T-helper 2 cell treated with Interferon-gamma antibody and Interleukin-4, amounts not matched to agents 5 μg/mL and 100 μg/mL, for 36 hours (primary cell): ENCODE results near the gene DDX24.

Source experiments
- DNase-seq: peaks from one replicate; pipeline ENCODE4 v3.0.0; 2021; ENCODE audit warnings: low spot score
- H3K27ac Mint-ChIP-seq: one replicate; pipeline ENCODE4 v1.8.0; 2021; ENCODE audit warnings: mild to moderate bottlenecking, mixed read lengths
- H3K27me3 Mint-ChIP-seq: one replicate; pipeline ENCODE4 v1.8.0; 2021; ENCODE audit warnings: low read depth, mixed read lengths
- H3K36me3 Mint-ChIP-seq: one replicate; pipeline ENCODE4 v1.8.0; 2021; ENCODE audit warnings: low read depth, mixed read lengths
- H3K4me1 Mint-ChIP-seq: one replicate; pipeline ENCODE4 v1.8.0; 2021; ENCODE audit warnings: low read depth, mixed read lengths
- H3K4me3 Mint-ChIP-seq: one replicate; pipeline ENCODE4 v1.8.0; 2022; ENCODE audit warnings: mild to moderate bottlenecking, moderate library complexity, mixed read lengths
- H3K9me3 Mint-ChIP-seq: one replicate; pipeline ENCODE4 v1.8.0; 2021; ENCODE audit warnings: mixed read lengths

Gene DDX24

GRCh38 chr14:94109915-94110250 lies 28.9 kb upstream of the DDX24 start:
- Mint-ChIP-seq H3K36me3 (no peaks in the 10 kb centered on the region), H3K27me3 (no peaks in the 10 kb centered on the region), H3K4me1 (peaks cover 3% of the 10 kb centered on the region), H3K27ac (no peak overlapping the region), H3K9me3 (no peaks in the 10 kb centered on the region), H3K4me3 (no peak overlapping the region)
- DNase-seq: no peak

GRCh38 chr14:94104731-94105130 lies 23.7 kb upstream of the DDX24 start:
- H3K4me1 Mint-ChIP-seq: no peaks in the 10 kb centered on the region
- no peaks in the 10 kb centered on the region for H3K27me3 Mint-ChIP-seq
- no peaks in the 10 kb centered on the region for H3K36me3 Mint-ChIP-seq
- DNase-seq: no peak
- H3K9me3 Mint-ChIP-seq: no peaks in the 10 kb centered on the region
- H3K27ac Mint-ChIP-seq: no peak overlapping the region
- no peak overlapping the region for H3K4me3 Mint-ChIP-seq

GRCh38 chr14:94103554-94104150 lies 22.6 kb upstream of the DDX24 start:
- DNase-seq: no peak
- H3K9me3 Mint-ChIP-seq: no peaks in the 10 kb centered on the region
- no peaks in the 10 kb centered on the region for H3K27me3 Mint-ChIP-seq
- no peaks in the 10 kb centered on the region for H3K36me3 Mint-ChIP-seq
- H3K4me1 Mint-ChIP-seq: no peaks in the 10 kb centered on the region
- H3K27ac Mint-ChIP-seq: no peak overlapping the region
- H3K4me3 Mint-ChIP-seq: no peak overlapping the region

GRCh38 chr14:94102768-94103482 lies 21.9 kb upstream of the DDX24 start:
- no peaks in the 10 kb centered on the region for H3K27me3 Mint-ChIP-seq
- H3K4me1 Mint-ChIP-seq: no peaks in the 10 kb centered on the region
- no peaks in the 10 kb centered on the region for H3K36me3 Mint-ChIP-seq
- no peak overlapping the region for H3K4me3 Mint-ChIP-seq
- H3K27ac Mint-ChIP-seq: no peak overlapping the region
- no peak for DNase-seq
- H3K9me3 Mint-ChIP-seq: no peaks in the 10 kb centered on the region

GRCh38 chr14:94101748-94102147 lies 20.7 kb upstream of the DDX24 start:
- H3K4me1 Mint-ChIP-seq: no peaks in the 10 kb centered on the region
- no peaks in the 10 kb centered on the region for H3K27me3 Mint-ChIP-seq
- H3K36me3 Mint-ChIP-seq: no peaks in the 10 kb centered on the region
- no peak for DNase-seq
- no peaks in the 10 kb centered on the region for H3K9me3 Mint-ChIP-seq
- no peak overlapping the region for H3K27ac Mint-ChIP-seq
- no peak overlapping the region for H3K4me3 Mint-ChIP-seq

GRCh38 chr14:94100847-94101246 lies 19.8 kb upstream of the DDX24 start:
- Mint-ChIP-seq H3K36me3 (no peaks in the 10 kb centered on the region), H3K27me3 (no peaks in the 10 kb centered on the region), H3K4me1 (no peaks in the 10 kb centered on the region), H3K9me3 (no peaks in the 10 kb centered on the region), H3K27ac (no peak overlapping the region), H3K4me3 (no peak overlapping the region)
- no peak for DNase-seq

- Mint-ChIP-seq H3K4me3 (no peak overlapping the region), H3K27ac (no peak overlapping the region), H3K9me3 (no peaks in the 10 kb centered on the region), H3K27me3 (no peaks in the 10 kb centered on the region), H3K36me3 (no peaks in the 10 kb centered on the region), H3K4me1 (no peaks in the 10 kb centered on the region)
- no peak for DNase-seq
Measured at GRCh38 chr14:94099006-94099405, 18.0 kb upstream of the DDX24 start.

- Mint-ChIP-seq H3K4me1 (no peaks in the 10 kb centered on the region), H3K9me3 (no peaks in the 10 kb centered on the region), H3K27ac (no peak overlapping the region), H3K4me3 (no peak overlapping the region), H3K36me3 (no peaks in the 10 kb centered on the region), H3K27me3 (no peaks in the 10 kb centered on the region)
- DNase-seq: no peak
Measured at GRCh38 chr14:94098326-94098992, 17.5 kb upstream of the DDX24 start.

- no peaks in the 10 kb centered on the region for H3K36me3 Mint-ChIP-seq
Measured at GRCh38 chr14:94097091-94097490, 16.1 kb upstream of the DDX24 start.

GRCh38 chr14:94093418-94093817 lies 12.4 kb upstream of the DDX24 start:
- no peaks in the 10 kb centered on the region for H3K27me3 Mint-ChIP-seq
- no peaks in the 10 kb centered on the region for H3K4me1 Mint-ChIP-seq
- no peak overlapping the region for H3K27ac Mint-ChIP-seq
- no peaks in the 10 kb centered on the region for H3K36me3 Mint-ChIP-seq
- no peak for DNase-seq
- no peaks in the 10 kb centered on the region for H3K9me3 Mint-ChIP-seq
- no peak overlapping the region for H3K4me3 Mint-ChIP-seq

More at GRCh38 chr14:94097091-94097490, 16.1 kb upstream of the DDX24 start:
- no peak overlapping the region for H3K27ac Mint-ChIP-seq
- no peak overlapping the region for H3K4me3 Mint-ChIP-seq
- H3K9me3 Mint-ChIP-seq: no peaks in the 10 kb centered on the region
- no peak for DNase-seq
- no peaks in the 10 kb centered on the region for H3K27me3 Mint-ChIP-seq
- no peaks in the 10 kb centered on the region for H3K4me1 Mint-ChIP-seq

GRCh38 chr14:94089479-94089878 lies 8.5 kb upstream of the DDX24 start:
- Mint-ChIP-seq H3K27me3 (no peaks in the 10 kb centered on the region), H3K36me3 (peaks cover 5% of the 10 kb centered on the region), H3K27ac (no peak overlapping the region), H3K9me3 (peaks cover 4% of the 10 kb centered on the region), H3K4me3 (no peak overlapping the region), H3K4me1 (no peaks in the 10 kb centered on the region)
- DNase-seq: no peak

- DNase-seq: no peak
- Mint-ChIP-seq H3K4me1 (no peaks in the 10 kb centered on the region), H3K27me3 (no peaks in the 10 kb centered on the region), H3K27ac (no peak overlapping the region), H3K4me3 (no peak overlapping the region), H3K9me3 (peaks cover 4% of the 10 kb centered on the region), H3K36me3 (peaks cover 8% of the 10 kb centered on the region)
Measured at GRCh38 chr14:94088516-94088915, 7.5 kb upstream of the DDX24 start.

- peaks cover 4% of the 10 kb centered on the region for H3K9me3 Mint-ChIP-seq
- H3K4me3 Mint-ChIP-seq: no peak overlapping the region
- no peak overlapping the region for H3K27ac Mint-ChIP-seq
- H3K36me3 Mint-ChIP-seq: peaks cover 9% of the 10 kb centered on the region
- DNase-seq: no peak
- no peaks in the 10 kb centered on the region for H3K27me3 Mint-ChIP-seq
- peaks cover 3% of the 10 kb centered on the region for H3K4me1 Mint-ChIP-seq
Measured at GRCh38 chr14:94087891-94088290, 6.9 kb upstream of the DDX24 start.

- DNase-seq: no peak
- H3K9me3 Mint-ChIP-seq: peaks cover 4% of the 10 kb centered on the region
Measured at GRCh38 chr14:94081386-94081820, 401 bp upstream of the DDX24 start.

More at GRCh38 chr14:94081386-94081820, 401 bp upstream of the DDX24 start:
- no peaks in the 10 kb centered on the region for H3K27me3 Mint-ChIP-seq
- H3K4me3 Mint-ChIP-seq: peak overlapping the region; percentile 97
- peaks cover 42% of the 10 kb centered on the region for H3K4me1 Mint-ChIP-seq
- H3K36me3 Mint-ChIP-seq: peaks cover 43% of the 10 kb centered on the region
- peak overlapping the region; percentile 99 for H3K27ac Mint-ChIP-seq
